AG09319 (cell line): Measurements from ENCODE around the gene MRPL40.

Source experiments
- DNase-seq: peaks from one replicate; pipeline ENCODE4 v3.0.0-alpha.2; 2010; ENCODE audit warnings: low read depth; ENCODE audit errors: extremely low read depth
- TF ChIP-seq, protein P1 (sequence below): IDR thresholded peaks from 2 replicates; pipeline ENCODE4 v1.5.1; 2011; ENCODE audit warnings: low read depth, mild to moderate bottlenecking, inconsistent platforms, low read length, moderate library complexity

MRPL40 gene

DNA sequence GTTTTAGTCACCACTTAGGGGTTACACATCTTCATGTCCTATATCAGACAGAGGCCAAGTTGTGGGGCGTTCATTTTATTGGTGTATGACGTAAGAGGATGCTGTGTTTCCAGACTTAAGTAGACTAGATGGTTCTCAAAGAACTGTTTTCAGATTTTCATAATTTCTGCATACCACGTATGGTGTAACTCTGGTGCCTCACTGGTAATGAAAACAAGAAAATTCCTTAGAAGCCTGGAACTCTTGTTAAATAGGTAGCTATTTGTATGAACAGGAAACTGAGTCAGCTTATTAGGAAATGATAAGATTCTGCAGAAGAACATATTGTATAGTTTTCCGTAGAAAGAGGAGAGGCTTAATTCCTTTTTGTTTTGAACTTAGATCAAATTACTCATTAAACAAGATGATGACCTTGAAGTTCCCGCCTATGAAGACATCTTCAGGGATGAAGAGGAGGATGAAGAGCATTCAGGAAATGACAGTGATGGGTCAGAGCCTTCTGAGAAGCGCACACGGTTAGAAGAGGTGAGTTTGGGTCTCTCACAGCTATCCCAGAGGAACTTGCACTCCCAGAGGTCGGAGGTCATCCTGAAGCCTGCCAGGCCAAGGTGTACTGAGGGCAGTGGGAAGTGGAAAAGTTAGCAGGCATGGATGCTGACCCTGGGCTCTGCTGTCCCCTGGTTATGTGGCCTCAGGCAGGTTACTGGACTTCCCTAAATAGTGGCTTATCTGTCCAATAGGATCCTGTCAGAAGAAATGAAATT is 51.3 kb downstream of the MRPL40 start:
- no peak for DNase-seq
- TF ChIP-seq, protein P1, sequence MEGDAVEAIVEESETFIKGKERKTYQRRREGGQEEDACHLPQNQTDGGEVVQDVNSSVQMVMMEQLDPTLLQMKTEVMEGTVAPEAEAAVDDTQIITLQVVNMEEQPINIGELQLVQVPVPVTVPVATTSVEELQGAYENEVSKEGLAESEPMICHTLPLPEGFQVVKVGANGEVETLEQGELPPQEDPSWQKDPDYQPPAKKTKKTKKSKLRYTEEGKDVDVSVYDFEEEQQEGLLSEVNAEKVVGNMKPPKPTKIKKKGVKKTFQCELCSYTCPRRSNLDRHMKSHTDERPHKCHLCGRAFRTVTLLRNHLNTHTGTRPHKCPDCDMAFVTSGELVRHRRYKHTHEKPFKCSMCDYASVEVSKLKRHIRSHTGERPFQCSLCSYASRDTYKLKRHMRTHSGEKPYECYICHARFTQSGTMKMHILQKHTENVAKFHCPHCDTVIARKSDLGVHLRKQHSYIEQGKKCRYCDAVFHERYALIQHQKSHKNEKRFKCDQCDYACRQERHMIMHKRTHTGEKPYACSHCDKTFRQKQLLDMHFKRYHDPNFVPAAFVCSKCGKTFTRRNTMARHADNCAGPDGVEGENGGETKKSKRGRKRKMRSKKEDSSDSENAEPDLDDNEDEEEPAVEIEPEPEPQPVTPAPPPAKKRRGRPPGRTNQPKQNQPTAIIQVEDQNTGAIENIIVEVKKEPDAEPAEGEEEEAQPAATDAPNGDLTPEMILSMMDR = no peak
